OCI-LY3 (cell line): ENCODE data around the gene TRIO.

Source experiments
- H2AFZ ChIP-seq: fragments of 200-600, 300-600 bp; shearing (Covaris generic); 2 replicates; pipeline ENCODE4 v1.6.0; 2014; ENCODE audit warnings: antibody characterized with exemption, low read depth, low read length
- H3K27ac ChIP-seq: fragments of 200-600, 300-600 bp; sonication (generic); 2 replicates; pipeline ENCODE4 v1.5.1; 2014; ENCODE audit warnings: mild to moderate bottlenecking, low read length, moderate library complexity, mixed read lengths
- H3K27me3 ChIP-seq: fragments of 200-600, 300-600 bp; sonication (generic); 2 replicates; pipeline ENCODE4 v1.6.1; 2014; ENCODE audit warnings: low read depth, low read length, mixed read lengths
- H3K36me3 ChIP-seq: fragments of 200-600, 300-600 bp; sonication (generic); replicated peaks from 2 replicates; pipeline ENCODE3; 2014; ENCODE audit warnings: low read depth, low read length, mixed read lengths
- H3K4me1 ChIP-seq: fragments of 300-600, 200-600 bp; sonication (generic); 2 replicates; pipeline ENCODE4 v1.6.1; 2014; ENCODE audit warnings: low read length, mixed read lengths
- H3K4me2 ChIP-seq: fragments of 200-600, 300-600 bp; sonication (generic); 2 replicates; pipeline ENCODE4 v1.6.1; 2014; ENCODE audit warnings: low read length, mixed read lengths
- H3K4me3 ChIP-seq: fragments of 300-600, 200-600 bp; sonication (generic); 2 replicates; pipeline ENCODE4 v1.5.1; 2014; ENCODE audit warnings: antibody characterized with exemption, mild to moderate bottlenecking, low read length, moderate library complexity
- H3K79me2 ChIP-seq: fragments of 300-600, 200-600 bp; shearing (Covaris generic); 2 replicates; pipeline ENCODE4 v1.6.1; 2014; ENCODE audit warnings: mild to moderate bottlenecking, low read length, mixed read lengths
- H3K9ac ChIP-seq: fragments of 300-600, 200-600 bp; shearing (Covaris generic); 2 replicates; pipeline ENCODE4 v1.6.0; 2014; ENCODE audit warnings: mild to moderate bottlenecking, low read length, moderate library complexity
- H3K9me3 ChIP-seq: fragments of 200-600, 300-600 bp; shearing (Covaris generic); 2 replicates; pipeline ENCODE4 v1.6.1; 2014; ENCODE audit warnings: low read length, mixed read lengths; ENCODE audit not compliant: insufficient read depth
- H4K20me1 ChIP-seq: fragments of 200-600, 300-600 bp; sonication (generic); 2 replicates; pipeline ENCODE4 v1.6.1; 2016; ENCODE audit warnings: low read length, mixed read lengths; ENCODE audit not compliant: insufficient read depth
- CTCF ChIP-seq: fragments of 200-600, 300-600 bp; sonication (generic); IDR thresholded peaks from 2 replicates; pipeline ENCODE4 v1.5.1; 2014; ENCODE audit warnings: antibody characterized with exemption, low read length, low read depth
- EZH2phosphoT487 ChIP-seq: fragments of 200-600 bp; shearing (Covaris generic); IDR thresholded peaks from 2 replicates; pipeline ENCODE4 v1.6.1; 2018; ENCODE audit warnings: antibody characterized with exemption, mixed run types, low read depth

Gene TRIO

GRCh38 chr5:14416621-14417275, 273.6 kb downstream of the TRIO start:
- Histone ChIP-seq H3K9ac (no peak overlapping the region), H3K4me2 (no peak overlapping the region), H3K4me3 (no peak overlapping the region), H3K4me1 (peaks cover 22% of the 10 kb centered on the region), H4K20me1 (no peaks in the 10 kb centered on the region), H3K79me2 (no peaks in the 10 kb centered on the region), H3K27me3 (peaks cover 19% of the 10 kb centered on the region), H2AFZ (no peak overlapping the region), H3K27ac (no peak overlapping the region), H3K9me3 (no peaks in the 10 kb centered on the region), H3K36me3 (no peaks in the 10 kb centered on the region)
- TF ChIP-seq EZH2phosphoT487 (no peak), CTCF (no peak)

GRCh38 chr5:14417276-14417730, 274.2 kb downstream of the TRIO start:
- TF ChIP-seq EZH2phosphoT487 (no peak), CTCF (no peak)
- Histone ChIP-seq H2AFZ (no peak overlapping the region), H3K4me2 (no peak overlapping the region), H4K20me1 (no peaks in the 10 kb centered on the region), H3K4me1 (peaks cover 22% of the 10 kb centered on the region), H3K27ac (no peak overlapping the region), H3K9me3 (no peaks in the 10 kb centered on the region), H3K9ac (no peak overlapping the region), H3K27me3 (peaks cover 19% of the 10 kb centered on the region), H3K4me3 (no peak overlapping the region), H3K79me2 (no peaks in the 10 kb centered on the region), H3K36me3 (no peaks in the 10 kb centered on the region)

- H3K36me3 ChIP-seq, result no peaks in the 10 kb centered on the region
- no peak overlapping the region for H3K27ac ChIP-seq
- H3K9me3 ChIP-seq, result no peaks in the 10 kb centered on the region
- H3K27me3 ChIP-seq, result peaks cover 19% of the 10 kb centered on the region
- H3K4me1 ChIP-seq, result peaks cover 22% of the 10 kb centered on the region
- H3K79me2 ChIP-seq, result no peaks in the 10 kb centered on the region
- no peak overlapping the region for H3K9ac ChIP-seq
- no peak overlapping the region for H2AFZ ChIP-seq
- no peak overlapping the region for H3K4me2 ChIP-seq
- no peak overlapping the region for H3K4me3 ChIP-seq
- no peak for TF ChIP-seq CTCF
- no peaks in the 10 kb centered on the region for H4K20me1 ChIP-seq
Measured at GRCh38 chr5:14417792-14418765, 274.9 kb downstream of the TRIO start.

GRCh38 chr5:14419686-14420085, 276.5 kb downstream of the TRIO start:
- no peaks in the 10 kb centered on the region for H4K20me1 ChIP-seq
- H3K27me3 ChIP-seq, result peaks cover 8% of the 10 kb centered on the region
- H3K4me3 ChIP-seq, result no peak overlapping the region
- no peak overlapping the region for H3K27ac ChIP-seq
- no peaks in the 10 kb centered on the region for H3K79me2 ChIP-seq
- TF ChIP-seq EZH2phosphoT487, result no peak
- TF ChIP-seq CTCF, result no peak
- no peaks in the 10 kb centered on the region for H3K36me3 ChIP-seq
- H3K4me1 ChIP-seq, result peaks cover 19% of the 10 kb centered on the region
- H3K9ac ChIP-seq, result no peak overlapping the region
- H3K4me2 ChIP-seq, result no peak overlapping the region
- H3K9me3 ChIP-seq, result no peaks in the 10 kb centered on the region
- no peak overlapping the region for H2AFZ ChIP-seq
